Measurements from ENCODE around the gene SRP72.

DNA sequence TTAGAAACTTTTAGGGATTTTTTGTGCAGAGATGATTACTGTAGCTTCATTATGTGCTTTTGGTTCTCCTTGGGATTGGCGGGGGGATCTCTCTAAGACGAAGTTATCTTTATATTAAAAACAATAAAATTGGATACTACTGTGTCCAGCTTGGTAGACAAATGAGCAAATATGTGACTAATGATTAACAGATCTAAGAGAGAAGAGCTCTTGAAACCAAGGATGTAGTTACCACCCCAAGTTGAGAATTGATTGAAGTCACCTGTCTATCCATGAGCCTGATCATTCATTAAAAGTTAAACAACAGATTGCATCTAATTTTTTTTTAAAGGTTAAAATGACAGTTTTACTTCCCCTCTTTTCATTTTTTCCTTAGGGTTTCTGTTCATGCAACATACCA, 22.7 kb upstream of the SRP72 start:
- TF ChIP-seq, protein P1, sequence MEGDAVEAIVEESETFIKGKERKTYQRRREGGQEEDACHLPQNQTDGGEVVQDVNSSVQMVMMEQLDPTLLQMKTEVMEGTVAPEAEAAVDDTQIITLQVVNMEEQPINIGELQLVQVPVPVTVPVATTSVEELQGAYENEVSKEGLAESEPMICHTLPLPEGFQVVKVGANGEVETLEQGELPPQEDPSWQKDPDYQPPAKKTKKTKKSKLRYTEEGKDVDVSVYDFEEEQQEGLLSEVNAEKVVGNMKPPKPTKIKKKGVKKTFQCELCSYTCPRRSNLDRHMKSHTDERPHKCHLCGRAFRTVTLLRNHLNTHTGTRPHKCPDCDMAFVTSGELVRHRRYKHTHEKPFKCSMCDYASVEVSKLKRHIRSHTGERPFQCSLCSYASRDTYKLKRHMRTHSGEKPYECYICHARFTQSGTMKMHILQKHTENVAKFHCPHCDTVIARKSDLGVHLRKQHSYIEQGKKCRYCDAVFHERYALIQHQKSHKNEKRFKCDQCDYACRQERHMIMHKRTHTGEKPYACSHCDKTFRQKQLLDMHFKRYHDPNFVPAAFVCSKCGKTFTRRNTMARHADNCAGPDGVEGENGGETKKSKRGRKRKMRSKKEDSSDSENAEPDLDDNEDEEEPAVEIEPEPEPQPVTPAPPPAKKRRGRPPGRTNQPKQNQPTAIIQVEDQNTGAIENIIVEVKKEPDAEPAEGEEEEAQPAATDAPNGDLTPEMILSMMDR (IDR thresholded peaks at IDR 0.05; ENCODE audit: low read depth, low read length, missing input control) = no peak
- TF ChIP-seq, protein P2, sequence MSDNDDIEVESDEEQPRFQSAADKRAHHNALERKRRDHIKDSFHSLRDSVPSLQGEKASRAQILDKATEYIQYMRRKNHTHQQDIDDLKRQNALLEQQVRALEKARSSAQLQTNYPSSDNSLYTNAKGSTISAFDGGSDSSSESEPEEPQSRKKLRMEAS (IDR thresholded peaks at IDR 0.05) = no peak
- TF ChIP-seq, protein P3, sequence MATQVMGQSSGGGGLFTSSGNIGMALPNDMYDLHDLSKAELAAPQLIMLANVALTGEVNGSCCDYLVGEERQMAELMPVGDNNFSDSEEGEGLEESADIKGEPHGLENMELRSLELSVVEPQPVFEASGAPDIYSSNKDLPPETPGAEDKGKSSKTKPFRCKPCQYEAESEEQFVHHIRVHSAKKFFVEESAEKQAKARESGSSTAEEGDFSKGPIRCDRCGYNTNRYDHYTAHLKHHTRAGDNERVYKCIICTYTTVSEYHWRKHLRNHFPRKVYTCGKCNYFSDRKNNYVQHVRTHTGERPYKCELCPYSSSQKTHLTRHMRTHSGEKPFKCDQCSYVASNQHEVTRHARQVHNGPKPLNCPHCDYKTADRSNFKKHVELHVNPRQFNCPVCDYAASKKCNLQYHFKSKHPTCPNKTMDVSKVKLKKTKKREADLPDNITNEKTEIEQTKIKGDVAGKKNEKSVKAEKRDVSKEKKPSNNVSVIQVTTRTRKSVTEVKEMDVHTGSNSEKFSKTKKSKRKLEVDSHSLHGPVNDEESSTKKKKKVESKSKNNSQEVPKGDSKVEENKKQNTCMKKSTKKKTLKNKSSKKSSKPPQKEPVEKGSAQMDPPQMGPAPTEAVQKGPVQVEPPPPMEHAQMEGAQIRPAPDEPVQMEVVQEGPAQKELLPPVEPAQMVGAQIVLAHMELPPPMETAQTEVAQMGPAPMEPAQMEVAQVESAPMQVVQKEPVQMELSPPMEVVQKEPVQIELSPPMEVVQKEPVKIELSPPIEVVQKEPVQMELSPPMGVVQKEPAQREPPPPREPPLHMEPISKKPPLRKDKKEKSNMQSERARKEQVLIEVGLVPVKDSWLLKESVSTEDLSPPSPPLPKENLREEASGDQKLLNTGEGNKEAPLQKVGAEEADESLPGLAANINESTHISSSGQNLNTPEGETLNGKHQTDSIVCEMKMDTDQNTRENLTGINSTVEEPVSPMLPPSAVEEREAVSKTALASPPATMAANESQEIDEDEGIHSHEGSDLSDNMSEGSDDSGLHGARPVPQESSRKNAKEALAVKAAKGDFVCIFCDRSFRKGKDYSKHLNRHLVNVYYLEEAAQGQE (IDR thresholded peaks at IDR 0.05) = no peak
- TF ChIP-seq YY1 (IDR thresholded peaks at IDR 0.05) (no peak), FOXA1 (IDR thresholded peaks at IDR 0.05) (no peak)
